NCI-H1048 (cell line): ENCODE data around the gene SLC8A1.

Experiments
- DNase-seq: peaks from one replicate; lab custom pipeline; 2025; lab: John Stamatoyannopoulos, UW

SLC8A1 gene

DNA sequence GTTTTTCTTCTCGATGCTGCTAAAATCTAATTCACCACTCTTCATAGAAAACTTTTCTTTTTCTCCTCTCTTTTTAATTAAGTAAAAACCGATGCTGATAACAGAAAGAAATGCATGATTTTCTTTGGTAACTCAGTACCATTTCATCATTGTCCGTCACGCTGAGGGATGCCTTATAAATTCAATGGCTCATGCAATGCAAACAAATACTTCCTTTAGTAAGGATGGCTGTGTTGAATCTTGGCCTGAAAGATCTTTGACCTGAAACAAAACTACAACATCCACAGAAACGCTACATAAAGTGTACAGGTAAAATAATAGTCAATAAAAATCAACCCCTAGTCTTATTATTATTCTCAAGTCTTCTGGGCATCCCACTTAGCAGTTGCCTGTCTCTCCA, 261.4 kb downstream of the SLC8A1 start:
- no peak for DNase-seq

DNA sequence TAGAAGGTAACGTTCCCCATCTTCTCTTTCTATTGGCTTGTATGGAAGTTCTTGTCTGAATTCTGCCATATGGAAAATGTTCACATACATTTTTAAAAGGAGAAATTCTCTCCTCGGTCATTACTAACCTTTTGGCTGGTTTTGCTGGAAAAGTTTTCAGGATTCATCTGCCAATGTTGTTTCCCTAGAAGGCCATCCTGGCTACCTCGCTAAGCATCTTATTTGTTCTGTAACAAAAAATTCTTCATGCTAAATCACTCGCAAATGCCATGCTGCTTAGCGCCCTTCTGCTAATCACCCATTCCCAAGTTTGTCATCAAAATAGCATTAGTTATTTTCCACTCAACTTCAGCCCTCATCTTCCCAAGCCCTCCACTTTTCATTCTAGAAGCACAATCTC, 262.0 kb downstream of the SLC8A1 start:
- no peak for DNase-seq

DNA sequence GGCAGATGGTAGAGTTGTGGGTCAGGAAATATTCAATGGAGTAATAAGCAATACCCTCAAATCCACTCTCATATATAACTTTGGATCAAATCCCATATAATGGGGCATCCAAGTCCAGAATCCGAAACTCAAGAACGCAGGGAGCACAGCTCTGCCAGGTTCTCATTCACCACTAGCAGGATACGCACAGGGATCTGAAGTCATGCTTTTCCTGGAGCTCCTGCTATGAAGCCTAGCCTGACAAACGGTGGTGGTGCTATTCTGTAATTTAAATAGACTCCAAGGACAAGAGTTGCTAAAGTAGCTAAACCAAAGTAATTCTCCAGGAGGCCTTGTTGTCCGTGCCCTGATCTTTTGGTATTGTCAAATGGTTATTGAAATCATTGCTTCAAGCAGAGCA, 264.8 kb downstream of the SLC8A1 start:
- DNase-seq: no peak

DNA sequence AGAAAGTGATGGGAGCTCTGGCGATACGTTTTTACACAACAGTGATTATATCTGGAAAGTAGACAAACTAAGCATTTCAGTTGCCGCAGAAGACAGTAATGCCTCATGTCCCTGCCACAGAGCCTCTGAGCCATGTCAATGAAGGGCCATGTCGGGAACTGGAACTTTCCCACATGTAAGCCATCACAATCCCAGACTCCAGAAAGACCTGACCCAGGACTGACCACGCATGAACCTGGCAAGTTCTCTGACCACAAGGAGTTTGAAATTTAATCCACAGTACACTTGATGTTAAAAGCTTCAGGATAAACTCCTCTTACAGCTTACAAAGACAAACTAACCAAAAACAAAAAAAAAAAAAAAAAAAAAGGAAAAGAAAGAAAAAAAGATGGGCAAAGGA, 267.3 kb downstream of the SLC8A1 start:
- no peak for DNase-seq

DNA sequence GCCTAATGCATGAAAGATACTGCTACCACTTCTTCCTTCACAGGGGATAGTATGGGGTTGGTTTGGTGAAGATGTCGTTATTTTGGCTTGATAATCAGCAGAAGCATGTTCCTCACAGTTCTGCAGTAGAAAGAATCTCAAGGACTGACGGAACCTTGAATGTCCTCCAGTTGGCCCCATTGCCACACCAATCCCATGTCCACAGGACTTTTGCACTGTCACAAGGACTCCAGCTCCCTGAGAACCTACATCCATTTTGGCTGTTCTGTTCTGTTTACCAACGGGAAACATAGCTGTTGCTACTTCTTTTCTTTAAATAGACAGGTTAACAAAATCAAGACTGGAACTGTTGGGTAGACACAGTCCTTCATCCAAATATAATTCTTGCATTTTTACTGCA, 270.0 kb downstream of the SLC8A1 start:
- no peak for DNase-seq

DNA sequence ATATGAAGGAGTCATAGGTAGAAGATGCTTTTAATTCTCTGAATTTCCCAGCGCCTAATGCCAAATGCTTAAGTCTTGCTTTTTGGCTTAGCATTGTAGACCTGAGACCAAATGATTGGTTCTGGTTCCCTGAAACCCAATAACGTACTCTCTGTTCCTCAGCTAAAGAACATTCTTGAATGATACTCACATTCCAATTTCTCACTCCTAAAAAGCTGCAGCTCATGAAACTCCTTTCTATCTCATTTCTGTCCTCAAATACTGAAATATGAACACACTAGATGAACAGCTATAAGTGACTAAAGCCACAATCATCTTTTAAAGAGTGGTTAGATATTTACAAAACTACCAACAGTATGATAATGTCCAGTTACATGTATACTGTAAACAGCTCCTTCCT, 272.1 kb downstream of the SLC8A1 start:
- DNase-seq: no peak

DNA sequence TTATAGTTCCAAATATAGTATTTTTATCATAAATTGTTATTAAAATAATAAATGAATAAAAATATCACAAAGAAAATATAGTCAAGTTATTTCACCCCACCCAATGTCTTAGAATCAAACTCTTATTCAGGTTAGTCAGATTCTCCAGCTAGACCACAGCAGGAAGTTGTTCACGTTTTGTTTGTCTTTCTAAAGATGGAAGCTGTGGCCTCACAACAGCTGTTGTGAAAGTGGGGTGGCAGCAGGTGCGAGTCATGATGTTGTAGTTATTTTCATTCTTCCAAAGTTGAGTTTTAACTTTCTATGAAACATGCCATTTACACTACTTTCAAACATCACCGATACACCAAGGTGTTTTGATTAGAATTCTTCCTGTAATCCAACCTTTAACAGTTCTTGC, 272.9 kb downstream of the SLC8A1 start:
- DNase-seq: no peak

DNA sequence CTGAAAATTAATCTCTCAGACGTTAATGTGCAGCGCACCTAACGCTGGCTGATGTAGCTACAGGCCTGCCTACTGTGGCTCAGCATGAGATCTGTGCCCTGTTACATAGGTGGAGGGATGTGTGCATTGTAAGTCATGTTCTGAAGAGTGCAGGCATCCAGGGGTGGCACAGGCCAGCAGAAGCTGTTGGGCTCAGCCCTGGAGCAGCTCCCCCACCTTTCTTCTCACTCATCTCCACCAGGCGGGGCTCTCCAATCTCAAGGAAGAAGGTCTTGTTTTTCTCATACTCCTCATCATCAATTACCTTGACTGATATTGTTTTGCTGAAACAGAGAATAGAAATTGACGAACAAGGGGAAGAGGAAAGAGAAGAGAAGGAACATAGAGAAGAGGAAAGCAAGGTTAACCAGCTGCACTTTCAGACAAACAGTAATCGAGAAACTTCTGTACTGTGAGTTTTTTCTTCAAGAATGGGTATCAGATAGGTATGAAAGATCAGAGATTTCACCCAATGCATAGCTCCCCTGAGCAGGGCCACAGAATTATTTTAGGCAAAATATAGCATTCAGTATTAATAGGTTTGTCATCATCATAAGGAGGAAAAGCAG, 273.6 kb downstream of the SLC8A1 start:
- DNase-seq: no peak

DNA sequence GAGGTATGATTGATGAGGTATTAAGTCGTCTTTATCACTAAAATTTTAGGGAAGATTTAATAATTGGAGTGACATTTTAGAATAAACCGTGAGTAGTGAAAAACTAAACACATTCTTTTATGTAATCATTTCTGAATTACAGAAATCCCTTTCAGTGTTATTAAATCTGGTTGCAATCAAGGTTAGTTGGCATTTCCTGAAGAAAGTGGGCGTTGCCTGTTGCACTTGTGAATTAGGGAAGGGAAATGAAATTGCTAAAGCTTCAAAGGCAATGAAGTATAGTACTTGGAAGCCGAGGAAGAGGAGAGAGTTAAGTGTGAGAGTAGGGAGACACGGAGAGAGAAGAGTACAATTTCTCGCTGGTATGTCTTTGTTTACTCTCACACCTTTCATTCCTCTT, 274.5 kb downstream of the SLC8A1 start:
- no peak for DNase-seq

DNA sequence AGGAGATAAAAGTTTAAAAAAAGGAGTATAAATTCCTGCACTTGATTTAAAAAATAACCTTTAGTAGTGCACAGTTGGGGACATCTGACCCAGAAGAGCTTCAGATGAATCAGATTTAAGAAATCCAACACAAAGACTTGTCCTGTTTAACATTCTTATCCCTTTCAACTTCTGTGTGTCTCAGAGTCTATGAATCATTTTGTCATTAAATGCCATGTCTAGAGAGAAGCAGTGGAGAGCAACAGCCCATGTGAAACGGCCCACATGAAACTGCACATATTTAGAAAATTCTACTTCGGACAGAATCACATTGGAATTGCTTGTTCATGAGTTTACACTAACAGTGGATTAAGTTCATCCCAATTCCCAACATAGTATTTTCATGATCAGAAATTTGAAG, 278.6 kb downstream of the SLC8A1 start:
- DNase-seq: no peak

DNA sequence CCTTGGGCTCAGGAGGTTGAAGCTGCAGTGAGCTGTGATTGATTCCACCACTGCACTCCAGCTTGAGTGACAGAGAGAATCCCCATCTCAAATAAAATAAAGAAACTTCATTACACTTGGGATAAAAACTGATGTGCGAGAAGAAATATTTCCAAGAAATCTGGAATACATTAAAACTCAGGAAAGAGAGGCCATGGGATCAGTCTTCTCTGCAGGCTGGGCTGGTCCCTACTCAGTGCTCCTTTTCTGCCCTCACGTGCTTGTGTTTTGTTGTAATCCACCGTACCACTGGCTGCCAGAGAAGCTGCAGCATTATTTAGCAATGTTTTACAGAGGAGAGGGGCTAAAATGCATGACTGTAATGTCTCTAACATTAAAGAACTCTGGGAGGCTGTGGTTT, 282.0 kb downstream of the SLC8A1 start:
- DNase-seq: no peak

DNA sequence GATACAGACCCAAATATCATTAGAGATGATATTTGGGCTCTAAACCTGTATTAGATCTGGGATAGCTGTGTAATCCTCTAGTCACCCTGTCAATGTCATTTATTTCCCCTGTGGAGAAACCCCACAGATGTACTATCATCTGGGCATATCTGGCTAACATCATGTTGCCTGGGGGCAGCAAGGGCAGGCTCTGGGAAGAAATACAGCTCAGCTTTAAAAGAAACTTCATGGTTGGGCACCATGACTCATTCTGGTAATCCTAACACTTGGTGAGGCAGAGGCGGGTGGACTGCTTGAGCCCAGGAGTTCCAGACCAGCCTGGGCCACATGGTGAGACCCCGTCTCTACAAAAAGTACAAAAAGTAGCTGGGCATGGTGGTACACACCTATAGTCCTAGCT, 282.5 kb downstream of the SLC8A1 start:
- no peak for DNase-seq

DNA sequence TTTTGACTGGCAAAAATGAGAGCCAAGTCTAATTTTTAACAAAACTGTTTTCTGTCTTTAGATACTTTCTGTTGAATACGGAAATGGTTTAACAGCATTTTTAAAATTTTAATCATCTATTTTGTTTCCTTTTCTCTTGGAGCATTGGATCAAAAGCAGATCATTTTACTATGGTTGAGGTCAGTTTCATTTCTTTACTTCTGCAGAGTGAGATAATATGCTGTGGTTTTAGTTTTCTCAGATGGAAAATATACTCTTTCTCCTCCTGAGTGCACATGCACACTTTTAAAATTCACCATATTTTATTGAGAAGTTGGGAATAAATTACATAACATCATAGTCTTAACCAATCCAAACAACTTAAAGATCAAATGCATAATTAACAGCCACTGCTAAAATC, 283.3 kb downstream of the SLC8A1 start:
- no peak for DNase-seq

DNA sequence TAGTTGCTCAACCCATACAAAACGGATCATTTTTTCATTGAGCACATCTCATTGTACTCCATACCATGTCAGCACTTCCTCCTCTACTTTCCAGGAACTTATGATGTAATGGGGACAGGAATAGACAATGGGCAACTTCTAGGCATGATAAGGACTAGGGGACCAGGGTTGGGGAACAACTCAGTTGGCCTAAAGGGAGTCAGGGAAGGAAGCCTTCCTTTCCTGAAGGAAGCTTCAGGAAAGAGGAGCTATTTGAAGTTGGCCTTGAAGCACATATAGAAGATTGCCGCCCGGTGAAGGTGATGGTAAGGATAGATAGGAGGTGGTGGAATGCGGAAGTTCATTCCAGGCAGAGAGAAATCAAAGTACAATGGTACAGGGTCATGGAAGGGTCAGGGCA, 283.9 kb downstream of the SLC8A1 start:
- DNase-seq: no peak

DNA sequence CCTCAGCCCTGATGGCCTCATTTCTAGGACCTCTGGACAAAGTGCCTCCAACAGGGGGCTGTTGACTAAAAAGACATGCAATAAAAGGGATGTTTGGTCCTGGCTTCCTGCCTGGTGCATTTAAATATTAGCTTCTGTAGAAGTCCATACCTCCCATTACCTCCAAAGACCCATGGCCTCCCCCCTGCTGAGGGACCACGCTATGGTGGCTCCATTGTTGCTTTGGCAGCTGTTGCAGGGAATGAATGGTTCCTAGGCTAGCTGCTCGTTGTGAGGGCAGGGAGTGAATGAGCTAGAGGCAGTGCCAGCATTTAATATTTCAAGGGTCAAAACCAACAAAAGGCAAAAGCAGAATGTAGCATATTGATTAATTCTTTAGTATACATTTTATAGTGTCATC, 285.9 kb downstream of the SLC8A1 start:
- no peak for DNase-seq

DNA sequence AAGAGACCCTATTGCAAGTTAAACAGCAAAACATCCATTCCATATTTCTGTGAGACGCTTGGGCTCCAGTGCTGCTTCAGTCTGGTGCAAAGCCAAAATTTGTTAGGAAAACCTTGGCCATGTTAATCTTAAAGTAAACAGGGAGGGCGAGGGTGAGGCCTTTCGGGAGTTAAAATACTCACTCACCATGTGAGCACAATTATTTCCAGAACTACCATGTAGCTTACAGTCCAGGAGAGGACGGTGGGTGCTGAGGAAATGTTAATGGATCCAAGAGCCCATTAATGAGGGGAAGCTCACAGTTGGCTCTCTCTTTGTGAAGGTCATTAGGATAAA, 286.4 kb downstream of the SLC8A1 start:
- no peak for DNase-seq

DNA sequence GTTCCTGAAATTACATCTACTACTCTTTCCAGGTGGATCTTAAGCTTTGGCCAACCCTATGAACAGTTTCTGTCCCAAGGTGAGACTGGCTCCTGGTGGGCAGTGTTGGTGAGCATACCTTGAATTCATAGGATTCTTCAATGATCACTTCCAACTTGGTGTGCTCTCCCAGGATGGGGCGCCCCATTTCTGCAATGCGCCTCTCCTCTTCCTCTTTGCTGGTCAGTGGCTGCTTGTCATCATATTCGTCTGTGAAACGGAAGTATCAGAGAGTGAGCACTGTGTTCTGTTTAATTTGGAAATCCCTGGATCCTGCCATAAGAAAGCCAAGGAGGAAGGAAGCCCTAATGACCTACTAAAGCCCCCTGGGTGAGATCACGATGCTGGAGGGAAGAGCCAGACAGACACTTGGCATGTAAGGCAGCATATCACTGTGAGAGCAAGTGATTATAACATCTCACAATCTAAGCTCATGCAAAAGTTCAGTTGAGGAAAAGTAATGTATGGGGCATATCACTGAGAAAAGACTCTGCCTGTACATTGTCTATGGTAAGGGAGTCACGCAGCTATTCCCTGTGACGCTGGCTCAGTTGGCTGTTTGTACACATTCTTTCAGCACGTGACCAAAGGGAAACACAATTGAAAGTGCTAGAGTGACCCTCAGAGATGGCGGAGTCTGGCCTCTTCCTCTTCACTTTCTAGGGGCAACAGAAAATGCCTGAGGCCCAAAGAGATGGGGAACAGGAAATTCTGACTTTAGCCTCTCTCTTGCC, 287.0 kb downstream of the SLC8A1 start:
- DNase-seq: no peak

DNA sequence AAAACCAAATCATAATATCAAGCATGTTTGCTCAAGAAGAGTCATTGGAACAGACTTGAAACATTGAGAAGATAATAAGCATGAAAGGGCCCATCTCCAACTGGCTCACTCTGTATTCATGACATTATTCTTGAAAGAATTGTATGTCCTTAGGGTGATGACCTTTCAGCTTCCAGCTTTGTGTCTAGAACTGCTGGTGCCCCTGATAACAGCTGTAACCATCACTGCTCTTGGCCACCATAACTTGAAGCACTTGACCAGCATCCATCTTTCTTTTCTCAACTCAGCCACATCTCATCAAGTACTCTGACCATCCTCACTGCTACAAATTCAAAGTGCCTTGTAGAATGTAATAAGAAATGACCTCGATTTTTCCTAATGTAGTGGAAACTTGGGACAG, 289.9 kb downstream of the SLC8A1 start:
- DNase-seq: no peak

DNA sequence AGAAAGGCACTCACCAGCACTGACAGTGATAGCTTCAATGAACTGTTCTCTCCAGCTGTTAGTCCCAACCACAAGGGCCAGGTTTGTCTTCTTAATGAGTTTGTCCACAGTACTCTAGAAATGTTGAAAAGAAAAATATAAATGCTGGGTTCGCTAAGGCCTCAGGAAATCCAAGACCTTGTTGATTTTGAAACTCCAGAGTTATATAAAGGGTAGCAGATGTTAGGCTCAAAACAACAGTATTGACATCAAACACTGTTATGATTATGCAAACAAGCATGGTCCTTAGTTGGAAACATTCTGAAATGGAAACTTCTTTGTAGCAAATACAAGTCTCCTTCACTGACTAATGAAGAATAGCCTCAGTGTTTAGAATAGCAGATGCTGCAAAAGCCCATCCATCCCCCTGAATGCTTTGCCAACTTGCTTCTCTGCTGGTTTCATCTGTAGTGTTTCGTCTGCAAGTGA, 291.1 kb downstream of the SLC8A1 start:
- no peak for DNase-seq

DNA sequence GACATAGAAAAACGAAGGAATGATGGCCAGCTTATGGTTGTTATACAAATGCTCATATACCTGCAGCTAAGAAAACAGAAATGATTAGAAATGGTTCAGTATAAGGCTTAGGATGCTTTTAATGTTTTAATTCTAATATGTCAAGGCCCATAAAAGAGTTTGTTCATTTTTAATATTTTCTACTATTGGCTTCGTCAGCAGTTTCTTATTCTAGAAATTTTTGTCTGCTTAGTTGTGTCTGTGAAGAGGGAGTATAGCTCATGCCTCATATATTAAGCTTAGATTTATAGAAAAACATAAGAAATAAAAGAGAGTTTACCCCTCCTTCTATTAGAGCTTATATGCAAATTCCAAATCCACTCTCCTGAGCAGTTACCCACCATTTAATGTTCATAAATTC, 292.6 kb downstream of the SLC8A1 start:
- DNase-seq: no peak

DNA sequence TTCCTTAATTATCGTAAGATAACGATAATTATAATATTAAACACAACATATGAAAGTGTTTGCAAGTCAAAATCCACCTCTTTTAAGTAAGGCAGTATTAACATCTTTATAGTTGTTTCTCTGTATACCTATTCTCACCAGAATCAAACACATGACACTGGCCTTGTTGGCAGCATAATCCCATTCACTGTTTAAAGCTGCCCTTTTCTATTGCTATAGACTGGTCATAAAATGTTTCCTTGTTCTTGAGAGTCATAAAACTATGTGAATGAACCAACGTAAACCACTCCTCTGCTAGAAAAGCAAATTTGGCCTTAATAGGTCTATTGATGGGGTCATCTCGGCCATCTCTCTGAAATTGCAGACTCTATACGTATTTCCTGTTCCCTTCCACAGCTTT, 293.1 kb downstream of the SLC8A1 start:
- no peak for DNase-seq

DNA sequence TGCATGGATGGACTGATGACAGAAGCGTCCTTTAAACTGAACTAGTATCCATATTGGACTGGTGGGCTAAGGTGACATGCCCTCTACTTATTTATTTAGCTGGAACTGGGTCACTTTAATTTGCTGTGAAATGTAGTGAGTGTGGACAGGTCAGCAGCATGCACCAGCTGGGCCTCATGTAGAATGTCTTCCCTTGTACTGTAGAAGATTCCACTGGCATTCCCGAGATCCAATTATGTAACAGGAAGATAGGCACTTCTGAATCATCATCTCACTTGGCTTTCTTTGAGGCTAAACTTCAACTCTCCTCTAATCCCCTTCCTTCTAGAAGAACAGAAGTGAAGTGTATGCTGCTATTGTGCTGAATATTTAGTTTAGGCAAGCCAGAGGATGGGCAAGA, 296.2 kb downstream of the SLC8A1 start:
- no peak for DNase-seq

DNA sequence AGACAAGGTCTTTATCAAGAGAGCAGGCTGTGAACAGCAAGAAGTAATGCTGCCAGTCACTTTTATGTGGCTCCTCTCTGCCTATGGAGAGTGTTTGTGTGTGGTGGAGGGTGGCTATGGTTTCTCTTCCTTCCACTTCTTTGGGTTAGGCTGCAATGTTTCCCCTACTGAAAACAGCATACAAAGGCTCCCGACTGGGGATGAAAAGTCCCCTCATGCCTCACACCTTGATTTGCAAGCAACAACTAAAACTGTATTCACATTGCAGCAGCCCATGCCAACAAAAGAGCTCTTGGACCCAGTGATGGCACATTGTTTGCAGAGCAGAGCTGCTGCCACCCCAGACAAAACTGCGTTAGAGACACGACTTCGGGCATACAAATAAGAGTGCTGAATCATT, 301.6 kb downstream of the SLC8A1 start:
- no peak for DNase-seq

DNA sequence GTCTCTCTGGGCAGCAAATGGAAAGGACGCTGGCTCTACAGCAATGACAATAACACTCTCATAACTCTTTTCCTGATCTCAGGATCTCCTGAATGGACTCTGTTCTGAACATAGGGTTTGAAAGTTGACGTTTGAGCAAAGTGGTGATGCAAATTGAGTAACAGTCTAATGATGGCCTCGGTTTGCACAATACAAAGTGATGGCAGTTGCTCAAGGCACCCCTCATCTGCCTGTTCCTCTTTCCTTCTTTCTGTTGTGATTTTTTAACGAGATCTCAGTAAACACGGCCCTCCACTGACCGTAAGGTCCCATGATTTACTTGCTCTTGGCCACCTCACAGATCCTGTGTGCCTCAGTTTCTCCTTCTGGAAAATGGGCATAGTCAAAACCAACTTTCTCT, 303.6 kb downstream of the SLC8A1 start:
- no peak for DNase-seq
